ENCODE results near the gene MRTFA. TPM values are rescaled to one million over a fixed set of nuclear protein-coding genes. Genes with fewer than 3 reads are reported as not detected.
"Not testable (repeated sequence)": the region's sequence is repeated elsewhere in the genome, so short reads cannot be mapped to it uniquely, and the experiment has no call there.

MRTFA gene
- 48.9 and 51.6 TPM in 2 replicates for total RNA-seq

DNA sequence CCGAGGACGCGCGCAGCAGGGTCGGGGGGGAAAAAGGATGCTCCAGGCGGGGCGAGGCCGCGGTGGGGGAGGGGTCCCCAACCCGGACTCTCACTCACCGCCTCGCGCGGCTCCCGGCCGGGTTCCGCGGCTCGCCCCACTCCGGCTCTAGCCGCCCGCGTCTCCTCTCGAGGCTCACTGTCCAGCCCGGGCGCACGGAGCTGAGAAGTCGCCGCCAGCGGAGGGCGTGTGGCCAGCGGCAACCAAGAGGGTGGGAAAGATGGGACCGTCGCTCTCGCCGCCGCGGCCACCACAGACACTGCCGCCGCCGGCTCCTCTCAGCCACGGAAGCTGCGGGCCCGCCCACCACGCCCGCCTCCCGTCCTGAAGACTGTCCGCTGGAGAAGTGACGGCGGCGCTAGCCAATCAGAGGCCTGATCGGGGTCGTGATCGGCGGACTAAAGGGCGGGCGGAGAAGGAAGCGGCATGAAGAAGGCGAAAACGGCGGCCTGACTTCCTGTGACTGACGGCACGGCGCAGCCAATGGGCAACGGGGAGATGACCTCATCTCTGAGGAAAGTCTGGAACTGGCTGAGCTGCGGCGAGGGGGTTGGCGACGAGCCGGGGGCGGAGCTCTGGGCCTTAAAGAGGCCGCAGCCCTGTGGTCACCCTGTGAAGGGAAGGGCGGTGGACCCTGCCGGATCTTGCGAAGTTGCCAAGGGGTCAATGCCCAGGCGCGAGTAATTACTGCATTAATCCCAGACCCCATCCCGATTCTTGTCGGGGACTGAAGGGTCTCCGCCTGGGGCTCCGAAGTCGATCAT, at the start of gene MRTFA:
Gene MRTFA, minus strand, starts transcription at position 340 of the 803 bp plus-strand sequence.
- Mint-ChIP-seq H3K27ac (peak within 1 kb of the TSS; percentile 96), H3K27me3 (ENCODE audit: low read depth) (no peaks in the 10 kb centered on the region), H3K4me3 (ENCODE audit: low read depth) (peak within 1 kb of the TSS; percentile 94), H3K4me1 (ENCODE audit: low read depth) (peaks cover 24% of the 10 kb centered on the region), H3K36me3 (ENCODE audit: low read depth) (no peaks in the 10 kb centered on the region), H3K9me3 (no peaks in the 10 kb centered on the region)
- DNase-seq (ENCODE audit: low spot score): peak; percentile 100
- intact Hi-C loops (cut with micrococcal nuclease): loop anchor here (2.0 kb wide), 1 partner anchor 104 kb away; no protein-coding TSS in a partner anchor

DNA sequence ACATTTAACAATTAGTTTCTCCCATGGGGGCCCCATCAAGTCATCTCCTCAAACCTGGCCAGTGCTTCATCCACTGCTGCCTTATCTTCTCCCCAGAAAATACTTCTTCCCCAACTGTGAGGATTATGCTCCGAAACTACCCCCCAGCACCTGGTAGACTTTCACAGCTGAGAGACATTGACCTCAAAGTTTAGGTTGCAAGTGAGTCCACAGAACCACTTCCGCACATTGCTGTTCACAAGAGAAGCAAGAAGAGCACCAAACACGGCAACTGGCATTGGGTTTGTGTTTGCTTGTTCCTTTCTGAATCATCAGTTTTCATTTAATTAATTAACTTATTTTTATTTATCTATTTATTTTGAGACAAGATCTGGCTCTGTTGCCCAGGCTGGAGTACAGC, 48.9 kb upstream of the MRTFA start:
- H3K4me1 Mint-ChIP-seq (ENCODE audit: low read depth): peaks cover 19% of the 10 kb centered on the region
- H3K36me3 Mint-ChIP-seq (ENCODE audit: low read depth): no peaks in the 10 kb centered on the region
- H3K27me3 Mint-ChIP-seq (ENCODE audit: low read depth): no peaks in the 10 kb centered on the region
- peak overlapping the region; percentile 53 for H3K27ac Mint-ChIP-seq
- intact Hi-C loops (cut with micrococcal nuclease): no loop called here
- no peaks in the 10 kb centered on the region for H3K9me3 Mint-ChIP-seq
- peak overlapping the region; percentile 64 for H3K4me3 Mint-ChIP-seq (ENCODE audit: low read depth)
- no peak for DNase-seq (ENCODE audit: low spot score)

DNA sequence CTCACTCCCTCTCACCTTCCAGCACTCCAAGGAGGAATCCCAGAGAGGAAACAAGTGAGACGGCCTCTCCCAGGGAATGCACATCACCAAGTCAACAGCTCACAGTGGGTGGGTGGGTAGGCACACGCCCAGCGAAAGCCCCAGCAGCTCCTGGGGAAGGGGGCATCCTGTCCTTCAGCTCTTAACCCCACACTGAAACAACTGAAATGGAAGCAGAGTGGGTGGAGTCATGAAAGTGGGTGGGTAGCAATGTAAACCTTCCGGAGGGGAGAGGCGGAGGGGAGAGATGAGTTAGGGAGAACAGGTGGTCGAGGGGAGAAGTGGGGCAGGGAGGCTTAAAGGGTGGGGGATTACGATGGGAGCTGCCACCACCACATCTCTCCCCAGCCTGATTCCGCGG, 48.2 kb upstream of the MRTFA start:
- peaks cover 3% of the 10 kb centered on the region for H3K27me3 Mint-ChIP-seq (ENCODE audit: low read depth)
- H3K27ac Mint-ChIP-seq: peak overlapping the region; percentile 25
- DNase-seq (ENCODE audit: low spot score): no peak
- H3K4me1 Mint-ChIP-seq (ENCODE audit: low read depth): peaks cover 24% of the 10 kb centered on the region
- no peaks in the 10 kb centered on the region for H3K9me3 Mint-ChIP-seq
- intact Hi-C loops (cut with micrococcal nuclease): loop anchor here (5.0 kb wide), 1 partner anchor 213 kb away; no protein-coding TSS in a partner anchor
- no peaks in the 10 kb centered on the region for H3K36me3 Mint-ChIP-seq (ENCODE audit: low read depth)
- peak overlapping the region; percentile 64 for H3K4me3 Mint-ChIP-seq (ENCODE audit: low read depth)

DNA sequence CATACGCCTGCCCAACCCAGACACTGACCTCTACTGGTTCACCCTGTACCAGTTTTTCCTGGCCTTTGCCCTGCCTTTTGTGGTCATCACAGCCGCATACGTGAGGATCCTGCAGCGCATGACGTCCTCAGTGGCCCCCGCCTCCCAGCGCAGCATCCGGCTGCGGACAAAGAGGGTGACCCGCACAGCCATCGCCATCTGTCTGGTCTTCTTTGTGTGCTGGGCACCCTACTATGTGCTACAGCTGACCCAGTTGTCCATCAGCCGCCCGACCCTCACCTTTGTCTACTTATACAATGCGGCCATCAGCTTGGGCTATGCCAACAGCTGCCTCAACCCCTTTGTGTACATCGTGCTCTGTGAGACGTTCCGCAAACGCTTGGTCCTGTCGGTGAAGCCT, 44.9 kb upstream of the MRTFA start:
- intact Hi-C loops (cut with micrococcal nuclease): loop anchor here (5.0 kb wide), 1 partner anchor 216 kb away; no protein-coding TSS in a partner anchor
- Mint-ChIP-seq H3K27ac (peak overlapping the region; percentile 6), H3K27me3 (ENCODE audit: low read depth) (peaks cover 9% of the 10 kb centered on the region), H3K4me3 (ENCODE audit: low read depth) (no peak overlapping the region), H3K9me3 (no peaks in the 10 kb centered on the region), H3K4me1 (ENCODE audit: low read depth) (peaks cover 29% of the 10 kb centered on the region), H3K36me3 (ENCODE audit: low read depth) (no peaks in the 10 kb centered on the region)
- no peak for DNase-seq (ENCODE audit: low spot score)

DNA sequence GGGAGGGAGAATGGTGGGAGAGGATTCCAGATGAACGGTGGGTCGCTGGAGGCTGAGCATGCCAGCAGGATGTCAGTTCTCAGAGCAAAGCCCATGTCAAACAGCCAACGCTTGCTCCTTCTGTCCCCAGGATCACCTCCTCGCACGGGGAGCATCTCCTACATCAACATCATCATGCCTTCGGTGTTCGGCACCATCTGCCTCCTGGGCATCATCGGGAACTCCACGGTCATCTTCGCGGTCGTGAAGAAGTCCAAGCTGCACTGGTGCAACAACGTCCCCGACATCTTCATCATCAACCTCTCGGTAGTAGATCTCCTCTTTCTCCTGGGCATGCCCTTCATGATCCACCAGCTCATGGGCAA, 44.3 kb upstream of the MRTFA start:
- H3K27ac Mint-ChIP-seq: peak overlapping the region; percentile 18
- H3K36me3 Mint-ChIP-seq (ENCODE audit: low read depth): no peaks in the 10 kb centered on the region
- H3K4me3 Mint-ChIP-seq (ENCODE audit: low read depth): no peak overlapping the region
- H3K9me3 Mint-ChIP-seq: no peaks in the 10 kb centered on the region
- intact Hi-C loops (cut with micrococcal nuclease): loop anchor here (5.0 kb wide), 1 partner anchor 216 kb away; no protein-coding TSS in a partner anchor
- no peak for DNase-seq (ENCODE audit: low spot score)
- H3K27me3 Mint-ChIP-seq (ENCODE audit: low read depth): peaks cover 9% of the 10 kb centered on the region
- H3K4me1 Mint-ChIP-seq (ENCODE audit: low read depth): peaks cover 29% of the 10 kb centered on the region

DNA sequence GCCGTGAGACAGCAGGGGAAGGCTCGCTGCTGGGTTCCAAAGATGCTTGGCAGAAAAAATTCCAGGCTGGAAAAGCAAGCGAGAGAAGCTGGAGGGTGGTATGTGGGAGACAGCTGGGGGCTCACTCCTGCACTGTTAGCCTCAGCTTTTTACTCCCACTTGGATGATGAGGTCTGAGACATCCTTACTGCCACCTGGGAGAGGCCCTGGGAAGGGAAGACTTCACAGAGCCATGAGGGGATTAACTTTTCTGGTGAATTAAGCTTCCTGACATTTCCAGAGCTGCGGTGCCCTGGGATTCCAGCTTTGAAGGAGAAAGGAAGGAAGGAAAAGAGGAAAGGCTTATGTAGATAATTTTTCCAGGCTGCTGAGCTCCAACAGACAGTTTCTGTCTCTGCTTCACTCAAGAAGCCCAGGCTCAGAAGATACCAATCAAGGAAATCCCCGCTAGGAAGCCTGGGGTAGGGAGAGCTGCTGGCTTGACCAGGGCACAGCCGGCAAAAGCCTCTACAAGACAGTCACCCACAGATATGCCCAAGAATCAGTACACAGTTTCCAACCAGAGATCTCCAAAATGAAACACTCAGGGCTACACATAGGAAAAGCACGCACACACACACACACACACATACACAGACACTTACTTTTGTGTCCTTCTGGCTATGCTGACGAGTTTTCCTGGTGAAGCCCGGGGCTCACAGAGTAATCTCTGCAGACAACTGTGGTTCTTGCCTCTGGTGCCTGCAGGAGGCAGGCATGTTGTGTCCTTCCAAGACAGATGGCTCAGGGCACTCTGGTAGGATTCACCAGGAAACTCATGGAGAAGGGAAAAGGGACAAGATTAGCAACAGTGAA, 43.7 kb upstream of the MRTFA start:
- Mint-ChIP-seq H3K27me3 (ENCODE audit: low read depth) (peaks cover 9% of the 10 kb centered on the region), H3K4me3 (ENCODE audit: low read depth) (no peak overlapping the region), H3K9me3 (no peaks in the 10 kb centered on the region), H3K4me1 (ENCODE audit: low read depth) (peaks cover 26% of the 10 kb centered on the region), H3K36me3 (ENCODE audit: low read depth) (no peaks in the 10 kb centered on the region), H3K27ac (peak overlapping the region; percentile 18)
- DNase-seq (ENCODE audit: low spot score): no peak
- intact Hi-C loops (cut with micrococcal nuclease): loop anchor here (5.0 kb wide), 1 partner anchor 217 kb away; no protein-coding TSS in a partner anchor

DNA sequence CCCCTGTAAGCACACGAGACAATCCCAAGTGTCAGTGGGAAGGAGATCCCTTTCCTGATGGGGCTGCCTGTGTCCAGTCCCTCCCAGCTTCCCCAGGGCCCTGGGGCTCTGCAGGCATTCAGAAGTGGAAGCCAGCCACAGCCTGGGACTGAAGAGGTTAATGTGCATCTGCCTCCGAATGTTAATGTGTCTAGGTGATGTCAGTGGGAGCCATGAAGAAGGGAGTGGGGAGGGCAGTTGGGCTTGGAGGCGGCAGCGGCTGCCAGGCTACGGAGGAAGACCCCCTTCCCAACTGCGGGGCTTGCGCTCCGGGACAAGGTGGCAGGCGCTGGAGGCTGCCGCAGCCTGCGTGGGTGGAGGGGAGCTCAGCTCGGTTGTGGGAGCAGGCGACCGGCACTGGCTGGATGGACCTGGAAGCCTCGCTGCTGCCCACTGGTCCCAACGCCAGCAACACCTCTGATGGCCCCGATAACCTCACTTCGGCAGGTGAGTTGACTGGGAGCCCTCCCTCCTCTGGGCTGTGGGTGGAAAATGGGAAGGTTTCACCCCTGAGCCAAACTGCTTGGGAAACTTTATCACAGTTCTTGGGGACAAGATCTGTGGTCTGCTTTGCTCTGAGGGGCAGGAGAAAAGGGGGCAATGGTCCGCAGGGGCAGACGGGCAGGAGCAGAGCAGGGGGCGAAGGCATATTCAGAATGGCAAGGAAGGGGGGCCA, 42.9 kb upstream of the MRTFA start, which contains the start of gene MCHR1:
Gene MCHR1, plus strand, starts transcription at position 236 of the 715 bp plus-strand sequence. Its CDS starts 169 bp downstream, at position 405.
- Mint-ChIP-seq H3K9me3 (no peaks in the 10 kb centered on the region), H3K4me3 (ENCODE audit: low read depth) (no peak within 1 kb of the TSS), H3K36me3 (ENCODE audit: low read depth) (no peaks in the 10 kb centered on the region), H3K4me1 (ENCODE audit: low read depth) (peaks cover 25% of the 10 kb centered on the region), H3K27me3 (ENCODE audit: low read depth) (peaks cover 9% of the 10 kb centered on the region), H3K27ac (no peak within 1 kb of the TSS)
- DNase-seq (ENCODE audit: low spot score): no peak
- intact Hi-C loops (cut with micrococcal nuclease): no loop called here

DNA sequence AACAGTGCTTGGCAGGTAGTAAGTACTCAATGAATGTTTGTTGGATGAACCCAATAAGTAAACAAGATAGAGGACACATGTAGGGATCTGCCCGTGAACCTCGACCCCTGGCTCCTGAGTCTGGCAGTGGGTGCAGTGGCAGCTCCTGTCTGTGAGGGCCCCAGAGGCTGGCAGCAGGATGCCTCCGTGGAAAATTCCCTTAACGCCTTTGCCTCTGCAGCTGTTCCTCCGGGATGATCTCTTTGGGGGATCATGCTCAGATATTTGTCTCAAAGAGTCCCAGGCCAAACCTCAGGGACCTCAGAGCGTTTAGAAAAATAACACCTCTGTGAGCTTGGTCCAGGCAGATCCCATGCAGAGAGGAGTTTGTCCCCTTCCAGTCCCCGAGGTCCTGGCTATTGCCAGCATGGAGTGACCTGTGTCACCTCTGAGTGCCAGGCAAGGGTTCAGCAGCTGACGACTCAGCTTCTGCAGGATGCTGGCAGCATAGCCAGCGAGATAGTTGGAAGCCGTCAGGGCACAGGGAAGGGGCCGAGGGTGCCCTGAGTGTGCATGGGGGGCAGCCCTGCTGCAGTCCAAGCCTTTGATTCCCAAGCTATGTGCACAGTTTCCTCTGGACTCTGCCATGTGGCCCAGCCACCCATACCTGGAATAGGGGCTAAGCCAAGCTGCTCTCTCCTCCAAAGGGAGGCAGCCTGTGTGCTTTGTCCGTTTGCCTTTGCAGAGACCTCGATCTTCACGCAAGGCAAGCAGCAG, 42.2 kb upstream of the MRTFA start:
- no peak overlapping the region for H3K27ac Mint-ChIP-seq
- H3K9me3 Mint-ChIP-seq: no peaks in the 10 kb centered on the region
- H3K27me3 Mint-ChIP-seq (ENCODE audit: low read depth): peaks cover 9% of the 10 kb centered on the region
- H3K4me1 Mint-ChIP-seq (ENCODE audit: low read depth): peaks cover 25% of the 10 kb centered on the region
- no peak for DNase-seq (ENCODE audit: low spot score)
- intact Hi-C loops (cut with micrococcal nuclease): no loop called here
- H3K4me3 Mint-ChIP-seq (ENCODE audit: low read depth): no peak overlapping the region
- no peaks in the 10 kb centered on the region for H3K36me3 Mint-ChIP-seq (ENCODE audit: low read depth)

DNA sequence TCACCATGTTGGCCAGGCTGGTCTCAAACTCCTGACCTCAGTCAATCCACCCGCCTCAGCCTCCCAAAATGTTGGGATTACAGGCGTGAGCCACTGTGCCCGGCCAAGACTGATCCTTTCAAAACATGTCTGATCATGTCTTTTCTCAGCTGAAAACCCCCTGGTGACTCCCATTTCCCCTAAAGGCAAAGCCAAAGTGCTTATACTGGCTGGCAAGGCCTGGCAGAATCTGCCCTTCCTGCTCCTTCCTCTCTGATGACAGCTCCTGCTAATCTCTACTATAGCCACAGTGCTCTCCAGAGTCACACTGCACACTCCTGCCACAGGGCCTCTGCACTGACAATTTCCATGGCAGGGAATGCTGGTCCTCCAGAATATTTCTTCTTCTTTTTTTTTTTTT, 40.1 kb upstream of the MRTFA start:
- no peak overlapping the region for H3K4me3 Mint-ChIP-seq (ENCODE audit: low read depth)
- peaks cover 10% of the 10 kb centered on the region for H3K4me1 Mint-ChIP-seq (ENCODE audit: low read depth)
- DNase-seq (ENCODE audit: low spot score): no peak
- H3K36me3 Mint-ChIP-seq (ENCODE audit: low read depth): no peaks in the 10 kb centered on the region
- H3K27me3 Mint-ChIP-seq (ENCODE audit: low read depth): peaks cover 9% of the 10 kb centered on the region
- no peaks in the 10 kb centered on the region for H3K9me3 Mint-ChIP-seq
- intact Hi-C loops (cut with micrococcal nuclease): no loop called here
- no peak overlapping the region for H3K27ac Mint-ChIP-seq

DNA sequence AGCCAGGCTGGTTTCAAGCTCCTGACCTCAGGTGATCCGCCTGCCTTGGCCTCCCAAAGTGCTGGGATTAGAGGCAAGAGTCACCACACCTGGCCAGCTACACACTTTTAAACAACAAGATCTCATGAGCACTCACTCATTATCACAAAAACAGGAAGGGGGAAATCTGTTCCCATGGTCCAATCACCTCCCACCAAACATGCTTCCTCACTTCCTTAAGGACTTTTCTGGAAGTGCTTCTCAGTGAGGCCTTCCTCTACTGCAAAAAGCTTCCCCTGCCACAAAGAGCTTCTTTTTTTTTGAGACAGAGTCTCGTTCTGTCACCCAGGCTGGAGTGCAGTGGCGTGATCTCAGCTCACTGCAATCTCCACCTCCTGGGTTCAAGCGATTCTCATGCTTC, 39.6 kb upstream of the MRTFA start:
- H3K27me3 Mint-ChIP-seq (ENCODE audit: low read depth); H3K27ac Mint-ChIP-seq; H3K9me3 Mint-ChIP-seq; H3K36me3 Mint-ChIP-seq (ENCODE audit: low read depth); intact Hi-C loops (cut with micrococcal nuclease); DNase-seq (ENCODE audit: low spot score); H3K4me3 Mint-ChIP-seq (ENCODE audit: low read depth); H3K4me1 Mint-ChIP-seq (ENCODE audit: low read depth): not testable (repeated sequence)

DNA sequence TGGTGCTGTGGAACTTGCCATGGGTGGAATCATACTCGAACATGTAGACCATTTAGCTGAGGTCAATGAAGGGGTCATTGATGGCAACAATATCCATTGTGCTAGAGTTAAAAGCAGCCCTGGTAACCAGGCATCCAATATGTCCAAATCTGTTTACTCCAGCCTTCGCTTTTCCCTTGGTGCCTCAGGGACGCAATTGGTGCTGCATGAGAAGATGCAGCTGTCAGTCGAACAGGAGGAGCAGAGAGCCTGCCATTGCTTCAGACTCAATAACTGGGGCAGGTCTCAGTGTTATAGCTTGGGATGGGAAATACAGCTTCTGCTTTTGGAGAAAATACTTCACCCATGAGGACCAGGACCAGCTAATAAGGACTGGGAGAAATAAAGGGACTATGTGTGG, 37.8 kb upstream of the MRTFA start:
- Mint-ChIP-seq H3K9me3 (no peaks in the 10 kb centered on the region), H3K27ac (no peak overlapping the region), H3K4me1 (ENCODE audit: low read depth) (peaks cover 9% of the 10 kb centered on the region), H3K4me3 (ENCODE audit: low read depth) (no peak overlapping the region), H3K27me3 (ENCODE audit: low read depth) (peaks cover 3% of the 10 kb centered on the region), H3K36me3 (ENCODE audit: low read depth) (no peaks in the 10 kb centered on the region)
- intact Hi-C loops (cut with micrococcal nuclease): no loop called here
- DNase-seq (ENCODE audit: low spot score): no peak

DNA sequence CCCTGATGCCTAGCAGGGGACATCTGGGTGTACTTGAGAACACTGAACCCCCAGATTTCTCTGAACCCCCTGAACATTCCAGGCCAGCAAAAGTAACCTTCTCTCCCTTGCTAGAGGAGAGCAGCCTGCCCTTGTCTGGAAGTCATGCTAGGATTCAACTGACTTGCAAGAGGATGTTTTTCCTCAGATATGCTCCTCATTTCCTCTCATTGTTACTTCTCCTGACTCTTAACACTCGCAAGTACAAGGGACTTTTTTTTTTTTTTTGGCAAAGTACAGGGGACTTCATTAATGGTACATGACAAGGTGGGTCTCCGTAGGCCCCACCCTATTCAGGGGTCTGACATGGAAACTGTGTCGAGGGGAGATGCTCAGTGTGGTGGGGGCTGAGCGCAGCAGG, 36.5 kb upstream of the MRTFA start:
- Mint-ChIP-seq H3K36me3 (ENCODE audit: low read depth) (peaks cover 3% of the 10 kb centered on the region), H3K9me3 (peaks cover 6% of the 10 kb centered on the region), H3K27me3 (ENCODE audit: low read depth) (no peaks in the 10 kb centered on the region), H3K4me1 (ENCODE audit: low read depth) (peaks cover 16% of the 10 kb centered on the region), H3K27ac (no peak overlapping the region), H3K4me3 (ENCODE audit: low read depth) (no peak overlapping the region)
- no peak for DNase-seq (ENCODE audit: low spot score)
- intact Hi-C loops (cut with micrococcal nuclease): no loop called here
